H9 (cell line): ENCODE measurements around the gene ENG. TPM values are rescaled to one million over a fixed set of nuclear protein-coding genes. Genes with fewer than 3 reads are reported as not detected.
A peak's percentile ranks its signal among the peaks of the same experiment; 100 is the strongest.

Source experiments
- DNase-seq: peaks from one replicate; pipeline ENCODE4 v3.0.0-alpha.2; 2017
- H2AFZ ChIP-seq: one replicate; pipeline ENCODE4 v1.6.1; 2013; ENCODE audit warnings: mild to moderate bottlenecking, low read length, control low read depth, moderate library complexity
- H2AK5ac ChIP-seq: 2 replicates; pipeline ENCODE4 v1.6.1; 2013; ENCODE audit warnings: low read length, control low read depth, mixed read lengths; ENCODE audit not compliant: insufficient read length
- H2BK120ac ChIP-seq: one replicate; pipeline ENCODE4 v1.6.1; 2013; ENCODE audit warnings: low read depth, mild to moderate bottlenecking, low read length, control low read depth, inconsistent platforms; ENCODE audit not compliant: poor library complexity, severe bottlenecking
- H2BK12ac ChIP-seq: 2 replicates; pipeline ENCODE4 v1.6.1; 2013; ENCODE audit warnings: low read length, control low read depth, mixed read lengths, low read depth; ENCODE audit not compliant: insufficient read length
- H2BK15ac ChIP-seq: 2 replicates; pipeline ENCODE4 v1.6.1; 2013; ENCODE audit warnings: low read depth, low read length, control low read depth
- H2BK20ac ChIP-seq: one replicate; pipeline ENCODE4 v1.6.1; 2013; ENCODE audit warnings: low read depth, mild to moderate bottlenecking, low read length, control low read depth, inconsistent platforms; ENCODE audit not compliant: poor library complexity, severe bottlenecking
- H2BK5ac ChIP-seq: 2 replicates; pipeline ENCODE4 v1.6.1; 2013; ENCODE audit warnings: low read length, control low read depth, mixed read lengths; ENCODE audit not compliant: insufficient read length
- H3K14ac ChIP-seq: 2 replicates; pipeline ENCODE4 v1.6.1; 2013; ENCODE audit warnings: low read length, control low read depth; ENCODE audit not compliant: insufficient read depth
- H3K18ac ChIP-seq: 2 replicates; pipeline ENCODE4 v1.6.1; 2013; ENCODE audit warnings: low read depth, mild to moderate bottlenecking, mixed read lengths, low read length, control low read depth; ENCODE audit not compliant: insufficient read length
- H3K23ac ChIP-seq: 2 replicates; pipeline ENCODE4 v1.6.1; 2013; ENCODE audit warnings: low read length, control low read depth, mixed read lengths, low read depth; ENCODE audit not compliant: insufficient read length
- H3K23me2 ChIP-seq: 2 replicates; pipeline ENCODE4 v1.6.1; 2013; ENCODE audit warnings: low read depth, mild to moderate bottlenecking, mixed read lengths, low read length, control low read depth; ENCODE audit not compliant: insufficient read length, poor library complexity, severe bottlenecking
- H3K27ac ChIP-seq: 2 replicates; pipeline ENCODE4 v1.5.1; 2013; ENCODE audit warnings: low read length, control low read depth, mixed read lengths, low read depth; ENCODE audit not compliant: insufficient read length
- H3K27me3 ChIP-seq: 2 replicates; pipeline ENCODE4 v1.6.1; 2013; ENCODE audit warnings: low read length, control low read depth, inconsistent platforms; ENCODE audit not compliant: insufficient read depth
- H3K4ac ChIP-seq: 2 replicates; pipeline ENCODE4 v1.6.1; 2013; ENCODE audit warnings: low read depth, mild to moderate bottlenecking, control low read depth, inconsistent platforms, low read length, moderate library complexity
- H3K4me1 ChIP-seq: 2 replicates; pipeline ENCODE4 v1.6.1; 2013; ENCODE audit warnings: low read length, control low read depth, inconsistent platforms; ENCODE audit not compliant: insufficient read depth
- H3K4me2 ChIP-seq: 2 replicates; pipeline ENCODE4 v1.6.1; 2013; ENCODE audit warnings: low read length, control low read depth, mixed read lengths; ENCODE audit not compliant: insufficient read length, insufficient read depth
- H3K56ac ChIP-seq: 2 replicates; pipeline ENCODE4 v1.6.1; 2013; ENCODE audit warnings: low read depth, mild to moderate bottlenecking, mixed read lengths, low read length, control low read depth; ENCODE audit not compliant: insufficient read length
- H3K79me1 ChIP-seq: 2 replicates; pipeline ENCODE4 v1.6.1; 2013; ENCODE audit warnings: low read depth, mild to moderate bottlenecking, moderate library complexity, low read length, control low read depth, inconsistent platforms; ENCODE audit not compliant: insufficient read depth, poor library complexity, severe bottlenecking
- H3K79me2 ChIP-seq: 2 replicates; pipeline ENCODE4 v1.6.1; 2013; ENCODE audit warnings: low read length, control low read depth, inconsistent platforms; ENCODE audit not compliant: insufficient read depth
- H3K9ac ChIP-seq: 2 replicates; pipeline ENCODE4 v1.6.1; 2013; ENCODE audit warnings: low read length, control low read depth, mixed read lengths; ENCODE audit not compliant: insufficient read length; ENCODE audit errors: extremely low read depth
- H3K9me3 ChIP-seq: one replicate; pipeline ENCODE4 v1.6.1; 2013; ENCODE audit warnings: low read depth, low read length, inconsistent platforms; ENCODE audit not compliant: control insufficient read depth
- H3T11ph ChIP-seq: one replicate; pipeline ENCODE4 v1.6.1; 2013; ENCODE audit warnings: mild to moderate bottlenecking, low read length, control low read depth, inconsistent platforms
- H4K20me1 ChIP-seq: one replicate; pipeline ENCODE4 v1.6.1; 2013; ENCODE audit not compliant: control insufficient read depth, insufficient read length, insufficient read depth
- H4K5ac ChIP-seq: 2 replicates; pipeline ENCODE4 v1.6.1; 2013; ENCODE audit warnings: low read depth, mild to moderate bottlenecking, mixed read lengths, low read length, control low read depth; ENCODE audit not compliant: insufficient read length
- H4K8ac ChIP-seq: replicated peaks from 2 replicates; pipeline ENCODE4 v1.6.1; 2013; ENCODE audit warnings: low read length, control low read depth, mixed read lengths, low read depth; ENCODE audit not compliant: insufficient read length
- H4K91ac ChIP-seq: 2 replicates; pipeline ENCODE4 v1.6.1; 2013; ENCODE audit warnings: low read depth, mild to moderate bottlenecking, moderate library complexity, mixed read lengths, low read length, control low read depth; ENCODE audit not compliant: insufficient read length
- H3K27ac Mint-ChIP-seq, 3 experiments: 2 replicates in 2 of 3; 3 replicates in 1 of 3; pipeline ENCODE4 v1.8.0; 2020 to 2021; ENCODE audit warnings: mixed read lengths in 3 of 3, mild to moderate bottlenecking in 1 of 3, moderate library complexity in 1 of 3
- H3K27me3 Mint-ChIP-seq: 2 replicates; pipeline ENCODE4 v1.8.0; 2021; ENCODE audit warnings: low read depth, mild to moderate bottlenecking, moderate library complexity, mixed read lengths
- H3K36me3 Mint-ChIP-seq, 3 experiments: 2 replicates in 2 of 3; 3 replicates in 1 of 3; pipeline ENCODE4 v1.8.0; 2020 to 2021; ENCODE audit warnings: low read depth in 3 of 3, mixed read lengths in 3 of 3; ENCODE audit not compliant: insufficient read depth in 1 of 3
- H3K4me1 Mint-ChIP-seq, 2 experiments: 2 replicates each; pipeline ENCODE4 v1.8.0; 2020; ENCODE audit warnings: mixed read lengths in 2 of 2
- H3K4me3 Mint-ChIP-seq, 2 experiments: 2 replicates in 1 of 2; 3 replicates in 1 of 2; pipeline ENCODE4 v1.8.0; 2020 to 2021; ENCODE audit warnings: mild to moderate bottlenecking in 2 of 2, mixed read lengths in 2 of 2, moderate library complexity in 1 of 2
- H3K9me3 Mint-ChIP-seq, 2 experiments: 2 replicates in 1 of 2; 3 replicates in 1 of 2; pipeline ENCODE4 v1.8.0; 2020; ENCODE audit warnings: mild to moderate bottlenecking in 2 of 2, mixed read lengths in 2 of 2, moderate library complexity in 1 of 2
- CTCF ChIP-seq: fragments of 200-600 bp; sonication (generic); conservative IDR thresholded peaks from 3 replicates; pipeline ENCODE4 v1.8.0; 2021; ENCODE audit warnings: antibody characterized with exemption, mild to moderate bottlenecking
- WGBS: extraction: QIAGEN DNeasy Blood & Tissue Kit; methylation state at CpG from one replicate; pipeline ENCODE4 v1.1.7; 2013; ENCODE audit warnings: missing lambda C conversion rate, low lambda C conversion rate, mixed read lengths; ENCODE audit not compliant: insufficient read length; ENCODE audit errors: extremely low coverage; 5-methylcytosine and 5-hydroxymethylcytosine counted together
- total RNA-seq: library from RNA; stranded (reverse); gene quantifications from 2 replicates; pipeline ENCODE4 v1.2.1, GENCODE V29; 2021

ENG gene
- total RNA-seq, 1 experiment from 2014 or later = 2.1 TPM

GRCh38 chr9:127858041-127858512 lies 3.6 kb upstream of the ENG start:
- no peak overlapping the region for H3T11ph ChIP-seq
- no peak overlapping the region for H3K4me3 Mint-ChIP-seq
- no peak overlapping the region for H3K18ac ChIP-seq

More at GRCh38 chr9:127858041-127858512, 3.6 kb upstream of the ENG start:
- no peaks in the 10 kb centered on the region; the same call in none of the 2 replicates for H3K27me3 Mint-ChIP-seq
- no peak overlapping the region for H2BK20ac ChIP-seq
- H3K27ac Mint-ChIP-seq = peak overlapping the region in 1 of 3 experiments; percentile 95; a peak in 2 of 7 replicates
- no peak overlapping the region for H2BK120ac ChIP-seq
- H3K4me1 Mint-ChIP-seq = peaks cover 6 to 14% of the 10 kb centered on the region in 2 experiments
- H3K23me2 ChIP-seq = peaks cover 3% of the 10 kb centered on the region
- H2BK15ac ChIP-seq = no peak overlapping the region
- DNase-seq = no peak
- H4K8ac ChIP-seq = no peak overlapping the region
- H4K91ac ChIP-seq = no peak overlapping the region
- no peaks in the 10 kb centered on the region for H3K27me3 ChIP-seq
- H3K23ac ChIP-seq = no peak overlapping the region
- no peak overlapping the region for H4K5ac ChIP-seq
- no peak overlapping the region for H2BK5ac ChIP-seq
- H3K9me3 Mint-ChIP-seq = no peaks in the 10 kb centered on the region
- WGBS = no CpG with 5 or more reads among the region's 12 CpGs
- no peaks in the 10 kb centered on the region for H3K79me1 ChIP-seq
- H4K20me1 ChIP-seq = no peaks in the 10 kb centered on the region
- H3K4me2 ChIP-seq = no peak overlapping the region
- no peak overlapping the region for H3K27ac ChIP-seq
- no peak overlapping the region for H2BK12ac ChIP-seq
- no peak for TF ChIP-seq CTCF
- no peak overlapping the region; the same call in 1 of the 2 replicates for H3K14ac ChIP-seq
- no peak overlapping the region for H3K56ac ChIP-seq
- H3K9ac ChIP-seq = no peak overlapping the region
- no peak overlapping the region for H3K4ac ChIP-seq
- H3K4me1 ChIP-seq = no peaks in the 10 kb centered on the region
- H3K36me3 Mint-ChIP-seq = no peaks in the 10 kb centered on the region
- no peak overlapping the region for H2AFZ ChIP-seq
- H3K9me3 ChIP-seq = no peaks in the 10 kb centered on the region
- no peaks in the 10 kb centered on the region for H3K79me2 ChIP-seq
- H2AK5ac ChIP-seq = no peak overlapping the region
